Measurements from ENCODE around the gene TEDDM1.

GRCh38 chr1:182380199-182380598 is 20.3 kb downstream of the TEDDM1 start:
- no peak for TF ChIP-seq CTCF (IDR thresholded peaks at IDR 0.05)
- TF ChIP-seq POLR2A (IDR thresholded peaks at IDR 0.05): no peak
